ENCODE data around the gene PCBP1.

- TF ChIP-seq EGR1 (conservative IDR thresholded peaks at IDR 0.05), result no peak
- TF ChIP-seq ZFX (CRISPR knock-in tag; IDR thresholded peaks at IDR 0.05), result no peak
Measured at GRCh38 chr2:70095720-70096670, 8.7 kb downstream of the PCBP1 start.

Measured in K562 (cell line).